ENCODE results near the gene ITGB1. TPM values are rescaled to one million over a fixed set of nuclear protein-coding genes. Genes with fewer than 3 reads are reported as not detected.

The ITGB1 gene
- total and polyA plus RNA-seq, 2 of the 8 experiments (the other 6 are each of a cell fraction or from before 2014, with no cell fraction given), result 82.7 to 321 TPM

- Histone ChIP-seq H3K4me3 (ENCODE audit: extremely low read depth in 1 of 4, insufficient read depth in 2 of 4, low read depth in 3 of 4, low read length in 4 of 4) (peak overlapping the region; percentile 74 to 95 (median 86)), H3K23ac (ENCODE audit: insufficient read length) (no peak overlapping the region), H2BK12ac (ENCODE audit: low read depth, low read length) (no peak overlapping the region), H2BK120ac (replicated peaks; ENCODE audit: low read depth, low read length) (no peak overlapping the region), H3K56ac (replicated peaks; ENCODE audit: insufficient read length, low read depth, low read length) (no peak overlapping the region), H4K91ac (replicated peaks; ENCODE audit: insufficient read length, low read length) (no peak overlapping the region), H2BK15ac (ENCODE audit: low read length) (0 out of 2 replicates have a peak overlapping the region, but pooled peaks have one; percentile 54), H3K14ac (ENCODE audit: insufficient read length) (no peak overlapping the region), H3K79me2 (ENCODE audit: control insufficient read depth in 1 of 2, insufficient read depth in 2 of 2, low read length in 2 of 2) (peaks cover 29 to 77% of the 10 kb centered on the region in 2 experiments), H3K18ac (ENCODE audit: extremely low read depth, low read length) (no peak overlapping the region), H3K4me2 (ENCODE audit: insufficient read depth in 1 of 2, low read depth in 2 of 2, low read length in 2 of 2) (peak overlapping the region; percentile 74 to 84), H2AFZ (ENCODE audit: low read length) (no peak overlapping the region), H3K4me1 (replicated peaks in 1 of 4; ENCODE audit: control insufficient read depth in 3 of 4, insufficient read depth in 4 of 4, low read length in 3 of 4) (peaks cover 0 to 25% (median 11%) of the 10 kb centered on the region in 4 experiments; a peak in 4 of 7 replicates), H3K23me2 (ENCODE audit: low read depth, low read length) (peaks cover 7% of the 10 kb centered on the region), H3K27me3 (replicated peaks in 1 of 4; ENCODE audit: control insufficient read depth in 3 of 4, extremely low read depth in 1 of 4, insufficient read depth in 3 of 4, low read length in 3 of 4) (no peaks in the 10 kb centered on the region), H2BK5ac (ENCODE audit: low read depth, low read length) (no peak overlapping the region), H4K8ac (ENCODE audit: extremely low read depth, insufficient read depth, low read length) (no peak overlapping the region), H3K4ac (replicated peaks; ENCODE audit: insufficient read length, low read depth, low read length) (no peak overlapping the region), H3K9me3 (ENCODE audit: insufficient read depth in 2 of 2, low read depth in 1 of 2, low read length in 1 of 2) (no peaks in the 10 kb centered on the region), H2BK20ac (ENCODE audit: low read length) (no peak overlapping the region), H4K20me1 (replicated peaks in 1 of 2; ENCODE audit: control insufficient read depth in 1 of 2, insufficient read depth in 2 of 2, low read length in 2 of 2) (peaks cover 0 to 11% of the 10 kb centered on the region in 2 experiments), H3K9ac (replicated peaks in 1 of 4; ENCODE audit: extremely low read depth in 1 of 4, low read depth in 3 of 4, low read length in 3 of 4) (peak overlapping the region in 2 of 4 experiments; percentile 33 to 84; a peak in 1 of 7 replicates), H3K79me1 (ENCODE audit: low read depth, low read length) (no peaks in the 10 kb centered on the region), H3K27ac (ENCODE audit: low read depth, low read length) (no peak overlapping the region), H2AK5ac (ENCODE audit: low read depth, low read length) (peak overlapping the region; percentile 55; the same call in 1 of the 2 replicates), H3K36me3 (ENCODE audit: control insufficient read depth in 2 of 4, insufficient read depth in 4 of 4, low read length in 3 of 4) (peaks cover 0 to 4% (median 0%) of the 10 kb centered on the region in 4 experiments; a peak in 1 of 8 replicates), H4K5ac (ENCODE audit: insufficient read length, low read depth, low read length) (no peak overlapping the region)
- POLR2A ChIA-PET (ENCODE audit: partially characterized antibody), result interaction anchor here (1.0 to 4.8 kb wide), 9 partner anchors 9 to 172 kb away, joined by 3 to 26 read pairs (median 7); no protein-coding TSS in a partner anchor
- FAIRE-seq, result no peak
- CTCF ChIA-PET (ENCODE audit: partially characterized antibody), result interaction anchor here (0.6 to 1.2 kb wide), 4 partner anchors 17 to 30 kb away, joined by 3 to 4 read pairs (median 3); no protein-coding TSS in a partner anchor
- DNase-seq (ENCODE audit: low read depth in 1 of 2, low spot score in 2 of 2), result no peak
- WGBS, 2 experiments (ENCODE audit: extremely low coverage in 1 of 2, insufficient coverage in 1 of 2, insufficient read length in 1 of 2, insufficient replicate concordance in 2 of 2, low coverage in 1 of 2, low lambda C conversion rate in 2 of 2, missing lambda C conversion rate in 1 of 2), result 23% methylated on average over 13 of the region's 13 CpGs; no CpG with 5 or more reads in 1 of the 2 experiments
- TF ChIP-seq CTBP2 (IDR thresholded peaks at IDR 0.05; ENCODE audit: borderline replicate concordance, insufficient read depth, insufficient read length, low read length) (no peak), E2F6 (IDR thresholded peaks at IDR 0.05) (no peak), CHD2 (IDR thresholded peaks at IDR 0.05; ENCODE audit: low read length) (no peak), SRF (IDR thresholded peaks at IDR 0.05; ENCODE audit: low read depth, low read length) (no peak), EGR1 (IDR thresholded peaks at IDR 0.05; ENCODE audit: borderline replicate concordance, low read depth, low read length) (no peak), RBBP5 (IDR thresholded peaks at IDR 0.05; ENCODE audit: borderline replicate concordance, low read depth, low read length) (no peak), CBX5 (IDR thresholded peaks at IDR 0.05; ENCODE audit: low read depth, low read length) (no peak), CREB1 (IDR thresholded peaks at IDR 0.05) (no peak), BRCA1 (IDR thresholded peaks at IDR 0.05; ENCODE audit: low read depth, low read length) (no peak)
These were observed 1.4 kb downstream of the ITGB1 start for GRCh38 chr10:32956365-32957197.

Measured in H1 (cell line).